ENCODE data around the gene GOT2. TPM values are rescaled to one million over a fixed set of nuclear protein-coding genes. Genes with fewer than 3 reads are reported as not detected.
A peak's percentile ranks its signal among the peaks of the same experiment; 100 is the strongest.

GOT2 gene
- total RNA-seq, 3 donors from 2014 or later (not counting 1 experiment from before 2014, with no cell fraction given) = 21.1 to 32.5 (median 32.0) TPM

DNA sequence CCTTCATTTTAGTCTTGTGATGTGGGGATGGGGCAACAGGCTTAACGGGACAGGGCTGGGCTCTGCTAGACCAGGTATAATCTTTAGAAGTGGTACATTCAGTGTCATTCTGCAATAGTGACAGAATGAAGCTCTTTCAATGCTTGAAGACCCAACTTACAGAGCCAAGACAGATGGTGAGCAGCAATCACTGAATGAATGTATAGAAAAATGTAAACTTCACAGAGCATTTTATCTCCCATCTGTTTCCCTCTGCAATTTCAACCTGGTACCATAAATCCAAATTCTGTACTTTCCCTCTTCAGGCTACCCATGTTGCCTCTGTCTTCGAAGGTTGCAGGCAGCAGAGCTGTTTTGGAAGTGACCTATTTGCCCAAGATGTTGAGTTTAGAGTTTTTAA, 33.5 kb upstream of the GOT2 start:
- intact Hi-C loops (cut with micrococcal nuclease) = no loop called here
- peaks cover 7 to 8% of the 10 kb centered on the region in 2 donors for H3K27me3 Mint-ChIP-seq (ENCODE audit: low read depth in 2 of 2)

DNA sequence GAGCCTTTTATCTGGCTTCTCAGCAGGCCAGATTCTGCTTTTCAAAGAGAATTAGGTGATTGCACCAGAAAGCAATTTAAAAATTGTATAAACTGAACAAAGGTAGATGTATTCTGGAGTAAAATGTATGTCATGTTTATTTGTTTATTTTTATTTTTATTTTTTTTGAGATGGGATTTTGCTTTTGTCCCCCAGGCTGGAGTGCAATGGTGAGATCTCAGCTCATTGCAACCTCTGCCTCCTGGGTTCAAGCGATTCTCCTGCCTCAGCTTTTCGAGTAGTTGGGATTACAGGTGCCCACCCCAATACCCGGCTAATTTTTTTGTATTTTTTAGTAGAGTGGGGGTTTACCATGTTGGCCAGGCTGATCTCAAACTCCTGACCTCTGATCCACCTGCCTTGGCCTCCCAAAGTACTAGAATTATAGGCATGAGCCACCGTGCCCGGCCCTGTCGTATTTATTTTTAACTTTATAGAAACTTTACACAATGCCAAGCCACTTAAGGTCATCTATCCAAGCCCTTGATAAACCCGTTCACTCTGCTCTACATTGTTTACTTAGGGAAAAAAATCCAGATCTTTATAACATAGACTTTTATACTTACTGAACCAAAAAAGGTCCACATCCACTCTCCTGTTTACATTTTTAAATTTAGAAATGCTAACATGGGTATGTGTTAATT, 22.7 kb upstream of the GOT2 start:
- Histone ChIP-seq H3K9me3 (ENCODE audit: control insufficient read depth, insufficient read depth, low read length) (no peaks in the 10 kb centered on the region), H3K4me3 (ENCODE audit: low read length) (no peak overlapping the region), H3K4me1 (ENCODE audit: control insufficient read depth, insufficient read depth, low read length) (peaks cover 8% of the 10 kb centered on the region), H3K36me3 (ENCODE audit: control insufficient read depth, insufficient read depth, low read length) (no peaks in the 10 kb centered on the region), H3K27ac (ENCODE audit: low read length) (no peak overlapping the region), H3K27me3 (ENCODE audit: control insufficient read depth, insufficient read depth, low read length) (no peaks in the 10 kb centered on the region)
- WGBS (ENCODE audit: insufficient coverage) = 50% methylated on average over 5 of the region's 7 CpGs
- Mint-ChIP-seq H3K36me3 (no peaks in the 10 kb centered on the region), H3K27me3 (ENCODE audit: low read depth in 2 of 2) (peaks cover 0 to 6% of the 10 kb centered on the region in 2 donors), H3K4me1 (peaks cover 10% of the 10 kb centered on the region in 2 donors), H3K27ac (peak overlapping the region in 1 of 2 donors; percentile 70), H3K9me3 (no peaks in the 10 kb centered on the region), H3K4me3 (no peak overlapping the region)
- TF ChIP-seq, protein P1, sequence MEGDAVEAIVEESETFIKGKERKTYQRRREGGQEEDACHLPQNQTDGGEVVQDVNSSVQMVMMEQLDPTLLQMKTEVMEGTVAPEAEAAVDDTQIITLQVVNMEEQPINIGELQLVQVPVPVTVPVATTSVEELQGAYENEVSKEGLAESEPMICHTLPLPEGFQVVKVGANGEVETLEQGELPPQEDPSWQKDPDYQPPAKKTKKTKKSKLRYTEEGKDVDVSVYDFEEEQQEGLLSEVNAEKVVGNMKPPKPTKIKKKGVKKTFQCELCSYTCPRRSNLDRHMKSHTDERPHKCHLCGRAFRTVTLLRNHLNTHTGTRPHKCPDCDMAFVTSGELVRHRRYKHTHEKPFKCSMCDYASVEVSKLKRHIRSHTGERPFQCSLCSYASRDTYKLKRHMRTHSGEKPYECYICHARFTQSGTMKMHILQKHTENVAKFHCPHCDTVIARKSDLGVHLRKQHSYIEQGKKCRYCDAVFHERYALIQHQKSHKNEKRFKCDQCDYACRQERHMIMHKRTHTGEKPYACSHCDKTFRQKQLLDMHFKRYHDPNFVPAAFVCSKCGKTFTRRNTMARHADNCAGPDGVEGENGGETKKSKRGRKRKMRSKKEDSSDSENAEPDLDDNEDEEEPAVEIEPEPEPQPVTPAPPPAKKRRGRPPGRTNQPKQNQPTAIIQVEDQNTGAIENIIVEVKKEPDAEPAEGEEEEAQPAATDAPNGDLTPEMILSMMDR (IDR thresholded peaks at IDR 0.05) = peak; percentile 9
- intact Hi-C loops (cut with micrococcal nuclease) = loop anchor here (1.0 kb wide), 2 partner anchors 244 to 420 kb away; no protein-coding TSS in a partner anchor
- DNase-seq (no peak), ATAC-seq (no peak)

More for the DNA sequence above, 33.5 kb upstream of the GOT2 start:
- Histone ChIP-seq H3K4me3 (ENCODE audit: low read length) (no peak overlapping the region), H3K36me3 (ENCODE audit: control insufficient read depth, insufficient read depth, low read length) (no peaks in the 10 kb centered on the region), H3K27ac (ENCODE audit: low read length) (no peak overlapping the region), H3K9me3 (ENCODE audit: control insufficient read depth, insufficient read depth, low read length) (no peaks in the 10 kb centered on the region), H3K4me1 (ENCODE audit: control insufficient read depth, insufficient read depth, low read length) (no peaks in the 10 kb centered on the region), H3K27me3 (ENCODE audit: control insufficient read depth, insufficient read depth, low read length) (no peaks in the 10 kb centered on the region)
- ATAC-seq (no peak), DNase-seq (no peak)
- Mint-ChIP-seq H3K9me3 (no peaks in the 10 kb centered on the region), H3K36me3 (no peaks in the 10 kb centered on the region), H3K4me3 (no peak overlapping the region), H3K4me1 (no peaks in the 10 kb centered on the region), H3K27ac (no peak overlapping the region)
- TF ChIP-seq, protein P1 (IDR thresholded peaks at IDR 0.05) = no peak
- WGBS (ENCODE audit: insufficient coverage) = 86% methylated on average over 1 of the region's 2 CpGs

DNA sequence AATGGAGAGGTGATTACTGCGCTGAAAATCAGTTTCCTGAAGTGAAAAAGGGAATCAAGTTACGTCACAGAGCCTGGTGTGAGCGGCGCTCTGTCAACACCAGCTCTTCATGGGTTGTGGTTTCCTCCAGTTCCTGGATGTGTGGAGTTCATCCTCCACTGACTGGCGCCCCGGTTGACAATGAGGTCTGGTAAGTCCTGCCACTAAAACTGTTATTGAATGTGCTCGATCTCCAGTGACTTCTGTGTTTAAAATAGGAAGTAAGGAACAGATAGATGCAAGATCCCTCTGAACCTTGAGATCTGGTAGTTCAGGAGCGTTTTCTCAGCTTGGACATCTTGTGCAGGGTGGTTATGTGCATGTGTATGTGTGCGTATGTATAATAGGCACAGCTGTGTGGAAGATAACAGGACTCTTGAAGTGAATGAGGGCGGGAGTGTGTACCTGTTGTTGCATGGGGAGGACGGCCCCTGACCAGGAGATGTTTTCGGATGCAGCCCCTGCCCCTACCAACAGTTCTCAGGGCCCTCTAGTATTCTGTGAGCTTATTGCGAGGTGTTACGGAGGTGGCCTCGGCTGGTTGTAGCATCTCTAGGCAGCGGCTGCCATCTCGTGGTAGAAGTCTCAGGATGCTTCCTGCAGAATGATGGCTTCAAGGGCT, 22.0 kb upstream of the GOT2 start:
- H3K9me3 ChIP-seq (ENCODE audit: control insufficient read depth, insufficient read depth, low read length) = no peaks in the 10 kb centered on the region
- H3K4me3 ChIP-seq (ENCODE audit: low read length) = no peak overlapping the region
- Mint-ChIP-seq H3K27ac (peak overlapping the region; percentile 45 to 70), H3K9me3 (no peaks in the 10 kb centered on the region), H3K27me3 (ENCODE audit: low read depth in 2 of 2) (peaks cover 0 to 2% of the 10 kb centered on the region in 2 donors), H3K36me3 (no peaks in the 10 kb centered on the region), H3K4me1 (peaks cover 10% of the 10 kb centered on the region in 2 donors), H3K4me3 (peak overlapping the region; percentile 43)
- under 1% methylated on average over 17 of the region's 17 CpGs for WGBS (ENCODE audit: insufficient coverage)
- TF ChIP-seq, protein P1 (IDR thresholded peaks at IDR 0.05) = peak; percentile 64
- intact Hi-C loops (cut with micrococcal nuclease) = loop anchor here (1.0 kb wide), 2 partner anchors 244 to 420 kb away; no protein-coding TSS in a partner anchor
- peak; percentile 89 to 93 (median 92) for ATAC-seq
- no peaks in the 10 kb centered on the region for H3K36me3 ChIP-seq (ENCODE audit: control insufficient read depth, insufficient read depth, low read length)
- no peak overlapping the region for H3K27ac ChIP-seq (ENCODE audit: low read length)
- H3K4me1 ChIP-seq (ENCODE audit: control insufficient read depth, insufficient read depth, low read length) = peaks cover 8% of the 10 kb centered on the region
- peak; percentile 45 to 88 for DNase-seq
- no peaks in the 10 kb centered on the region for H3K27me3 ChIP-seq (ENCODE audit: control insufficient read depth, insufficient read depth, low read length)

Data from natural killer cell (primary cell).